Hepatocyte (in vitro differentiated cells): Measurements from ENCODE around the gene PLA2G4F. TPM values are rescaled to one million over a fixed set of nuclear protein-coding genes. Genes with fewer than 3 reads are reported as not detected.

ENCODE experiments used
- DNase-seq: peaks from one replicate; pipeline ENCODE4 v3.0.0-alpha.2; 2016; ENCODE audit warnings: low spot score
- H2AFZ ChIP-seq: fragments of 200-600 bp; sonication (generic); 2 replicates; pipeline ENCODE4 v1.6.0; 2016; ENCODE audit warnings: antibody characterized with exemption, mild to moderate bottlenecking
- H3K27ac ChIP-seq: fragments of 200-600 bp; sonication (generic); 2 replicates; pipeline ENCODE4 v1.5.1; 2016; ENCODE audit warnings: mild to moderate bottlenecking
- H3K27me3 ChIP-seq: fragments of 200-600 bp; sonication (generic); 2 replicates; pipeline ENCODE4 v1.6.1; 2016
- H3K36me3 ChIP-seq: fragments of 200-600 bp; sonication (generic); replicated peaks from 2 replicates; pipeline ENCODE4 v1.5.1; 2016; ENCODE audit warnings: low read depth; ENCODE audit not compliant: insufficient read depth
- H3K4me1 ChIP-seq: fragments of 200-600 bp; sonication (generic); 2 replicates; pipeline ENCODE4 v1.5.1; 2016; ENCODE audit warnings: mild to moderate bottlenecking, moderate library complexity; ENCODE audit not compliant: insufficient read depth
- H3K4me2 ChIP-seq: fragments of 200-600 bp; sonication (generic); 2 replicates; pipeline ENCODE4 v1.6.0; 2016
- H3K4me3 ChIP-seq: fragments of 200-600 bp; sonication (generic); 2 replicates; pipeline ENCODE4 v1.5.1; 2016; ENCODE audit warnings: mild to moderate bottlenecking
- H3K79me2 ChIP-seq: fragments of 200-600 bp; sonication (generic); 2 replicates; pipeline ENCODE4 v1.6.0; 2017; ENCODE audit warnings: mild to moderate bottlenecking
- H3K9me2 ChIP-seq: fragments of 200-600 bp; sonication (generic); replicated peaks from 2 replicates; pipeline ENCODE4 v1.6.0; 2017; ENCODE audit warnings: mild to moderate bottlenecking; ENCODE audit not compliant: insufficient read depth
- H3K9me3 ChIP-seq: fragments of 200-600 bp; sonication (generic); 2 replicates; pipeline ENCODE4 v1.5.1; 2016; ENCODE audit warnings: low read depth, mild to moderate bottlenecking
- H4K20me1 ChIP-seq: fragments of 200-600 bp; sonication (generic); 2 replicates; pipeline ENCODE4 v1.6.0; 2016; ENCODE audit warnings: mild to moderate bottlenecking; ENCODE audit not compliant: insufficient read depth, poor library complexity, severe bottlenecking
- CTCF ChIP-seq: fragments of 200-600 bp; sonication (generic); IDR thresholded peaks from 2 replicates; pipeline ENCODE4 v1.5.1; 2016; ENCODE audit warnings: antibody characterized with exemption, mild to moderate bottlenecking; ENCODE audit not compliant: poor library complexity
- EZH2 ChIP-seq: fragments of 200-600 bp; sonication (generic); IDR thresholded peaks from 2 replicates; pipeline ENCODE4 v1.6.1; 2016; ENCODE audit warnings: antibody characterized with exemption, mild to moderate bottlenecking, borderline replicate concordance
- EZH2phosphoT487 ChIP-seq: fragments of 200-600 bp; sonication (generic); IDR thresholded peaks from one replicate; pipeline ENCODE4 v1.6.1; 2018; ENCODE audit warnings: antibody characterized with exemption, mild to moderate bottlenecking, low read depth, moderate library complexity; ENCODE audit not compliant: unreplicated experiment, severe bottlenecking
- WGBS: methylation state at CpG from one replicate; pipeline ENCODE4 v1.1.6; 2016; ENCODE audit warnings: low lambda C conversion rate; ENCODE audit errors: missing lambda C conversion rate; 5-methylcytosine and 5-hydroxymethylcytosine counted together
- polyA plus RNA-seq: library from polyadenylated mRNA; unstranded; fragments of >200 nt; fragmentation: Nextera tagmentation; extraction: Ambion mirVana; gene quantifications from 2 replicates; pipeline ENCODE4 v1.2.1, GENCODE V29; 2016
- total RNA-seq: library from RNA; depleted of rRNA; stranded (reverse); fragments of >200 nt; gene quantifications from 2 replicates; pipeline ENCODE4 v1.2.3, GENCODE V29; 2014

Gene PLA2G4F
- total and polyA plus RNA-seq, 2 experiments from 2014 or later, result 1.1 to 2.2 TPM

- DNase-seq, result no peak
- TF ChIP-seq EZH2 (no peak), CTCF (no peak), EZH2phosphoT487 (no peak)
- Histone ChIP-seq H3K4me3 (no peak overlapping the region), H3K27me3 (no peaks in the 10 kb centered on the region), H2AFZ (no peak overlapping the region), H3K9me3 (no peaks in the 10 kb centered on the region), H4K20me1 (no peaks in the 10 kb centered on the region), H3K4me1 (no peaks in the 10 kb centered on the region), H3K4me2 (no peak overlapping the region), H3K36me3 (no peaks in the 10 kb centered on the region), H3K27ac (no peak overlapping the region), H3K79me2 (no peaks in the 10 kb centered on the region), H3K9me2 (no peaks in the 10 kb centered on the region)
- 89% methylated on average over 1 of the region's 1 CpG for WGBS
These were observed 15.4 kb upstream of the PLA2G4F start for GRCh38 chr15:42171795-42172194.

- Histone ChIP-seq H3K4me1 (no peaks in the 10 kb centered on the region), H3K36me3 (no peaks in the 10 kb centered on the region), H2AFZ (no peak overlapping the region), H3K79me2 (no peaks in the 10 kb centered on the region), H3K9me3 (no peaks in the 10 kb centered on the region), H3K4me3 (no peak overlapping the region), H3K27ac (no peak overlapping the region), H3K9me2 (no peaks in the 10 kb centered on the region), H3K27me3 (no peaks in the 10 kb centered on the region), H4K20me1 (no peaks in the 10 kb centered on the region), H3K4me2 (no peak overlapping the region)
- no peak for TF ChIP-seq EZH2phosphoT487
- TF ChIP-seq CTCF, result no peak
- no peak for TF ChIP-seq EZH2
- DNase-seq, result no peak
- WGBS, result 100% methylated on average over 1 of the region's 1 CpG
These were observed 14.7 kb upstream of the PLA2G4F start for GRCh38 chr15:42171122-42171521.

GRCh38 chr15:42166225-42166940 lies 9.9 kb upstream of the PLA2G4F start:
- Histone ChIP-seq H2AFZ (no peak overlapping the region), H3K9me2 (no peaks in the 10 kb centered on the region), H3K4me2 (no peak overlapping the region), H3K4me1 (no peaks in the 10 kb centered on the region), H3K4me3 (no peak overlapping the region), H3K36me3 (no peaks in the 10 kb centered on the region), H3K79me2 (no peaks in the 10 kb centered on the region), H4K20me1 (no peaks in the 10 kb centered on the region), H3K27ac (no peak overlapping the region), H3K9me3 (no peaks in the 10 kb centered on the region), H3K27me3 (no peaks in the 10 kb centered on the region)
- DNase-seq, result no peak
- 96% methylated on average over 12 of the region's 13 CpGs for WGBS
- no peak for TF ChIP-seq EZH2phosphoT487
- no peak for TF ChIP-seq EZH2
- no peak for TF ChIP-seq CTCF
